HepG2 (cell line): Measurements from ENCODE around the gene GPC6. TPM values are rescaled to one million over a fixed set of nuclear protein-coding genes. Genes with fewer than 3 reads are reported as not detected.

Experiments
- ATAC-seq: fragments of 200-7000 bp; cut with Tn5 transposase; 3 replicates; pipeline ENCODE4 v1.9.1; 2020; ENCODE audit warnings: mild to moderate bottlenecking, moderate library complexity
- BruUV-seq: library from RNA; stranded (reverse); fragments of 400-500 nt; replicated peaks from 2 replicates; lab custom pipeline; 2021; lab: Mats Ljungman, UMichigan
- CTCF ChIA-PET: fragments of 300-600 bp; formaldehyde crosslinking; extraction: SDS; loops from one replicate; lab custom pipeline; 2021; ENCODE audit warnings: low total read pairs, inconsistent platforms, low intra/inter-chr PET ratio; lab: Yijun Ruan, JAX
- POLR2A ChIA-PET: fragments of 350-600 bp; sonication (Branson Sonifier 250); formaldehyde crosslinking; loops from one replicate; lab custom pipeline; 2020; ENCODE audit warnings: antibody characterized with exemption, inconsistent platforms; lab: Yijun Ruan, JAX
- DNase-seq: peaks from one replicate; pipeline ENCODE4 v3.0.0-alpha.2; 2015; ENCODE audit warnings: low spot score
- FAIRE-seq: peaks from 3 replicates; lab custom pipeline; 2011; peaks lifted over from hg19 to GRCh38; lab: Jason Lieb, UNC
- H2AFZ ChIP-seq: one replicate; pipeline ENCODE4 v1.6.1; 2011; ENCODE audit warnings: low read length, inconsistent platforms
- H3K27ac ChIP-seq: fragments of 300-600 bp; 3 replicates; pipeline ENCODE4 v1.8.0; 2011; ENCODE audit warnings: mixed run types, mild to moderate bottlenecking, mixed read lengths, low read length, inconsistent platforms; ENCODE audit not compliant: insufficient read depth; ENCODE audit errors: extremely low read length
- H3K27me3 ChIP-seq, 2 experiments: fragments of 200-600 bp in 1 of 2; 2 replicates in 1 of 2; 3 replicates in 1 of 2; pipeline versions ENCODE4 v1.6.0 to v1.8.0; 2011; ENCODE audit warnings: low read length in 2 of 2, mild to moderate bottlenecking in 2 of 2, moderate library complexity in 2 of 2, inconsistent platforms in 1 of 2; ENCODE audit not compliant: insufficient read depth in 2 of 2, control insufficient read depth in 1 of 2
- H3K36me3 ChIP-seq, 2 experiments: fragments of 200-600 bp in 1 of 2; replicated peaks in 1 of 2; 2 replicates in 1 of 2; 3 replicates in 1 of 2; pipeline versions ENCODE4 v1.5.1 to v1.8.0; 2011; ENCODE audit warnings: low read length in 2 of 2, inconsistent platforms in 1 of 2; ENCODE audit not compliant: insufficient read depth in 2 of 2, control insufficient read depth in 1 of 2
- H3K4me1 ChIP-seq: 2 replicates; pipeline ENCODE4 v1.5.1; 2012; ENCODE audit warnings: low read length, inconsistent platforms; ENCODE audit not compliant: insufficient read depth
- H3K4me2 ChIP-seq: 2 replicates; pipeline ENCODE4 v1.6.0; 2011; ENCODE audit warnings: low read depth, low read length, inconsistent platforms
- H3K4me3 ChIP-seq, 3 experiments: fragments of 200-600 bp in 1 of 3; sonication (generic), shearing (Covaris generic) in 1 of 3; replicated peaks in 1 of 3; 2 replicates each; pipeline ENCODE4 v1.5.1; 2011 to 2016; ENCODE audit warnings: low read length in 3 of 3, inconsistent platforms in 2 of 3, low read depth in 2 of 3, mild to moderate bottlenecking in 2 of 3, control low read depth in 1 of 3, mixed read lengths in 1 of 3; ENCODE audit not compliant: insufficient read depth in 1 of 3
- H3K79me2 ChIP-seq: one replicate; pipeline ENCODE4 v1.6.1; 2011; ENCODE audit warnings: low read length, inconsistent platforms; ENCODE audit not compliant: insufficient read depth
- H3K9ac ChIP-seq: 2 replicates; pipeline ENCODE4 v1.6.0; 2011; ENCODE audit warnings: mild to moderate bottlenecking, low read depth, low read length, inconsistent platforms; ENCODE audit not compliant: insufficient read depth
- H3K9me3 ChIP-seq: 2 replicates; pipeline ENCODE4 v1.5.1; 2012; ENCODE audit warnings: mild to moderate bottlenecking, low read length
- H4K20me1 ChIP-seq: 2 replicates; pipeline ENCODE4 v1.6.0; 2011; ENCODE audit warnings: inconsistent platforms, mild to moderate bottlenecking, low read length, moderate library complexity; ENCODE audit not compliant: insufficient read depth
- CBX2 ChIP-seq, 2 experiments: fragments of 200-600 bp in 1 of 2; sonication (generic); formaldehyde crosslinking in 1 of 2; IDR thresholded peaks; 2 replicates each; pipeline versions ENCODE4 v1.7.0 to v1.8.1; 2018 to 2022; ENCODE audit warnings: low read depth in 2 of 2, low read length in 1 of 2, mild to moderate bottlenecking in 1 of 2, missing genetic modification reagents in 1 of 2
- CENPT ChIP-seq: sonication (generic); formaldehyde crosslinking; IDR thresholded peaks from 2 replicates; pipeline ENCODE4 v1.8.0; 2022; ENCODE audit warnings: low read depth, mild to moderate bottlenecking, moderate library complexity, missing genetic modification reagents
- KDM2A ChIP-seq: sonication (generic); formaldehyde crosslinking; IDR thresholded peaks from 2 replicates; pipeline ENCODE4 v1.4.0; 2020; ENCODE audit warnings: low read depth, missing genetic modification reagents, borderline replicate concordance
- MXD4 ChIP-seq: IDR thresholded peaks from 2 replicates; pipeline ENCODE4 v1.6.1; 2016; ENCODE audit warnings: mild to moderate bottlenecking, missing biosample characterization, missing genetic modification reagents
- PCBP1 ChIP-seq: fragments of 200-400 bp; formaldehyde crosslinking; IDR thresholded peaks from 2 replicates; pipeline ENCODE4 v1.6.1; 2017; ENCODE audit warnings: mild to moderate bottlenecking, low read depth, low read length, borderline replicate concordance
- PITX1 ChIP-seq: sonication (generic); formaldehyde crosslinking; IDR thresholded peaks from 2 replicates; pipeline ENCODE4 v1.5.1; 2020; ENCODE audit warnings: mild to moderate bottlenecking, missing genetic modification reagents
- SPEN ChIP-seq: sonication (generic); formaldehyde crosslinking; IDR thresholded peaks from 2 replicates; pipeline ENCODE4 v1.5.1; 2020; ENCODE audit warnings: low read depth, mild to moderate bottlenecking, missing genetic modification reagents
- SRSF9 ChIP-seq: fragments of 200-400 bp; formaldehyde crosslinking; IDR thresholded peaks from 2 replicates; pipeline ENCODE4 v1.6.1; 2018; ENCODE audit warnings: borderline replicate concordance, mild to moderate bottlenecking, low read depth, low read length; ENCODE audit not compliant: insufficient read depth, poor library complexity, severe bottlenecking
- TCF7L2 ChIP-seq: IDR thresholded peaks from 2 replicates; pipeline ENCODE4 v1.6.1; 2011; ENCODE audit warnings: mild to moderate bottlenecking, low read depth, low read length, moderate library complexity
- THAP8 ChIP-seq: sonication (generic); formaldehyde crosslinking; IDR thresholded peaks from 2 replicates; pipeline ENCODE4 v1.5.1; 2020; ENCODE audit warnings: missing genetic modification reagents, mild to moderate bottlenecking, borderline replicate concordance
- THRA ChIP-seq: sonication (generic); formaldehyde crosslinking; IDR thresholded peaks from 2 replicates; pipeline ENCODE4 v1.4.0; 2020; ENCODE audit warnings: missing genetic modification reagents, borderline replicate concordance
- XBP1 ChIP-seq: sonication (generic); formaldehyde crosslinking; IDR thresholded peaks from 2 replicates; pipeline ENCODE4 v1.5.0; 2020; ENCODE audit warnings: missing genetic modification reagents
- ZC3H13 ChIP-seq: sonication (generic); formaldehyde crosslinking; IDR thresholded peaks from 2 replicates; pipeline ENCODE4 v1.8.1; 2023; ENCODE audit warnings: mild to moderate bottlenecking, missing genetic modification reagents, moderate library complexity
- ZNF232 ChIP-seq: sonication (generic); formaldehyde crosslinking; IDR thresholded peaks from 2 replicates; pipeline ENCODE4 v1.4.0; 2020; ENCODE audit warnings: missing genetic modification reagents, borderline replicate concordance
- ZNF3 ChIP-seq: IDR thresholded peaks from 2 replicates; pipeline ENCODE4 v1.7.0; 2017; ENCODE audit warnings: inconsistent platforms
- ZNF329 ChIP-seq: sonication (generic); formaldehyde crosslinking; IDR thresholded peaks from 2 replicates; pipeline ENCODE4 v1.9.0; 2021; ENCODE audit warnings: low read depth, mild to moderate bottlenecking, missing genetic modification reagents
- ZNF337 ChIP-seq: sonication (generic); formaldehyde crosslinking; IDR thresholded peaks from 2 replicates; pipeline ENCODE4 v1.5.1; 2020; ENCODE audit warnings: missing genetic modification reagents, low read depth, mild to moderate bottlenecking, borderline replicate concordance
- ZNF382 ChIP-seq: sonication (generic); formaldehyde crosslinking; IDR thresholded peaks from 2 replicates; pipeline ENCODE4 v1.5.0; 2020; ENCODE audit warnings: missing genetic modification reagents, mild to moderate bottlenecking, borderline replicate concordance
- ZNF383 ChIP-seq: sonication (generic); formaldehyde crosslinking; IDR thresholded peaks from 2 replicates; pipeline ENCODE4 v1.4.0; 2020; ENCODE audit warnings: missing genetic modification reagents, mild to moderate bottlenecking, borderline replicate concordance
- ZNF430 ChIP-seq: sonication (generic); formaldehyde crosslinking; IDR thresholded peaks from 2 replicates; pipeline ENCODE4 v1.9.0; 2021; ENCODE audit warnings: mild to moderate bottlenecking, missing genetic modification reagents
- WGBS: methylation state at CpG from one replicate; pipeline ENCODE4 v1.1.6; 2017; ENCODE audit warnings: low lambda C conversion rate; 5-methylcytosine and 5-hydroxymethylcytosine counted together
- in situ Hi-C: cut with HindIII; loops from 2 replicates; pipeline ENCODE4 v1.10.0; 2017; ENCODE audit warnings: low pct_unique_long_range_greater_than_20kb; ENCODE audit not compliant: extremely low pct_ligation_motif_present
- intact Hi-C: fragments of 100-400 bp; cut with micrococcal nuclease; formaldehyde crosslinking; loops from one replicate; pipeline ENCODE4 v1.10.0; 2022; ENCODE audit not compliant: unreplicated experiment
- polyA plus RNA-seq, 8 experiments: library from polyadenylated mRNA; depleted of rRNA in 3 of 8; stranded (reverse) in 7 of 8; unstranded in 1 of 8; fragments of >200 nt; fragmentation: Illumina TruSeq in 4 of 8; extraction: Trizol in 4 of 8; gene quantifications; 2 replicates each; pipeline versions ENCODE4 v1.2.1 to v1.2.3, GENCODE V29; 2011 to 2016; ENCODE audit warnings: low read depth in 4 of 8, missing spikeins in 1 of 8, mixed read lengths in 1 of 8; ENCODE audit not compliant: insufficient read depth in 1 of 8
- total RNA-seq, 5 experiments: library from RNA; depleted of rRNA; stranded (reverse); fragments of >200 nt; fragmentation: Illumina TruSeq; extraction: Trizol; gene quantifications; 2 replicates each; pipeline ENCODE4 v1.2.3, GENCODE V29; 2016; ENCODE audit warnings: low read depth in 1 of 5
- TF ChIP-seq, protein P1 (sequence below): IDR thresholded peaks from 2 replicates; pipeline ENCODE4 v1.6.1; 2018; ENCODE audit warnings: missing genetic modification reagents, mild to moderate bottlenecking, missing compliant biosample characterization

Gene GPC6
- total and polyA plus RNA-seq, 2 of the 13 experiments (the other 11 are each of a cell fraction or from before 2014, with no cell fraction given), result 24.5 to 33.9 TPM

GRCh38 chr13:93473441-93474270, 247.0 kb downstream of the GPC6 start (continued):
- no peak for TF ChIP-seq XBP1 (CRISPR knock-in tag)
- no peak for TF ChIP-seq KDM2A (CRISPR knock-in tag)
- no peak for TF ChIP-seq PCBP1
- no peak for TF ChIP-seq SRSF9
- TF ChIP-seq CBX2 (IDR thresholded peaks at IDR 0.05; ENCODE audit: low read depth, low read length), result no peak
- no peak for TF ChIP-seq CBX2 (CRISPR knock-in tag; IDR thresholded peaks at IDR 0.05; ENCODE audit: low read depth)
- no peak for TF ChIP-seq THRA (CRISPR knock-in tag)
- no peak for TF ChIP-seq ZNF329
- TF ChIP-seq ZC3H13, result no peak

- Histone ChIP-seq H3K4me2 (no peak overlapping the region), H3K4me1 (0 out of 2 replicates have a peak, but pooled peaks cover 6% of the 10 kb centered on the region), H3K79me2 (peaks cover 12% of the 10 kb centered on the region), H3K36me3 (no peaks in the 10 kb centered on the region), H4K20me1 (no peaks in the 10 kb centered on the region), H2AFZ (no peak overlapping the region), H3K4me3 (no peak overlapping the region), H3K27me3 (no peaks in the 10 kb centered on the region), H3K27ac (no peak overlapping the region), H3K9ac (no peak overlapping the region), H3K9me3 (no peaks in the 10 kb centered on the region)
- intact Hi-C loops (no loop called here), in situ Hi-C loops (no loop called here)
- BruUV-seq, result no TSS peak
- POLR2A ChIA-PET, result no interaction called here
- no peak for FAIRE-seq
- ATAC-seq, result no peak
- 98% methylated on average over 8 of the region's 8 CpGs for WGBS
- DNase-seq, result peak; percentile 11
- CTCF ChIA-PET, result no interaction called here
- TF ChIP-seq MXD4 (CRISPR knock-in tag) (no peak), PITX1 (CRISPR knock-in tag) (no peak), ZNF383 (no peak), ZNF382 (CRISPR knock-in tag) (no peak), THAP8 (CRISPR knock-in tag) (no peak), ZNF430 (CRISPR knock-in tag) (no peak), ZNF3 (CRISPR knock-in tag) (no peak), TCF7L2 (no peak), SPEN (CRISPR knock-in tag) (no peak), CENPT (CRISPR knock-in tag) (no peak), ZNF232 (CRISPR knock-in tag) (no peak), ZNF337 (CRISPR knock-in tag) (no peak)
- TF ChIP-seq, protein P1, sequence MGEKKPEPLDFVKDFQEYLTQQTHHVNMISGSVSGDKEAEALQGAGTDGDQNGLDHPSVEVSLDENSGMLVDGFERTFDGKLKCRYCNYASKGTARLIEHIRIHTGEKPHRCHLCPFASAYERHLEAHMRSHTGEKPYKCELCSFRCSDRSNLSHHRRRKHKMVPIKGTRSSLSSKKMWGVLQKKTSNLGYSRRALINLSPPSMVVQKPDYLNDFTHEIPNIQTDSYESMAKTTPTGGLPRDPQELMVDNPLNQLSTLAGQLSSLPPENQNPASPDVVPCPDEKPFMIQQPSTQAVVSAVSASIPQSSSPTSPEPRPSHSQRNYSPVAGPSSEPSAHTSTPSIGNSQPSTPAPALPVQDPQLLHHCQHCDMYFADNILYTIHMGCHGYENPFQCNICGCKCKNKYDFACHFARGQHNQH, result no peak
Observed at GRCh38 chr13:93476175-93476574, 249.6 kb downstream of the GPC6 start.
